GM23338 (cell line): Measurements from ENCODE around the gene PTPA. TPM values are rescaled to one million over a fixed set of nuclear protein-coding genes. Genes with fewer than 3 reads are reported as not detected.

Source experiments
- ATAC-seq: fragments of 200-7000 bp; cut with Tn5 transposase; 3 replicates; pipeline ENCODE4 v1.9.1; 2020
- DNase-seq: peaks from one replicate; pipeline ENCODE4 v3.0.0-alpha.2; 2015; ENCODE audit warnings: low spot score
- H2AFZ ChIP-seq: fragments of 200-600 bp; sonication (generic); 2 replicates; pipeline ENCODE4 v1.8.0; 2016; ENCODE audit warnings: antibody characterized with exemption, mild to moderate bottlenecking, moderate library complexity
- H3F3A ChIP-seq: fragments of 200-600 bp; sonication (generic); replicated peaks from 2 replicates; pipeline ENCODE4 v1.8.0; 2017; ENCODE audit warnings: antibody characterized with exemption, mixed run types, low read depth
- H3K27ac ChIP-seq: fragments of 200-600 bp; sonication (generic); 2 replicates; pipeline ENCODE4 v1.6.1; 2016; ENCODE audit warnings: low read depth
- H3K27me3 ChIP-seq: fragments of 200-600 bp; sonication (generic); 2 replicates; pipeline ENCODE4 v1.8.0; 2016; ENCODE audit warnings: mild to moderate bottlenecking, mixed run types, moderate library complexity; ENCODE audit not compliant: insufficient read depth
- H3K36me3 ChIP-seq: fragments of 200-600 bp; sonication (generic); 2 replicates; pipeline ENCODE4 v1.8.0; 2016; ENCODE audit warnings: mild to moderate bottlenecking; ENCODE audit not compliant: insufficient read depth
- H3K4me1 ChIP-seq: fragments of 200-600 bp; sonication (generic); 2 replicates; pipeline ENCODE4 v1.8.0; 2016; ENCODE audit warnings: mild to moderate bottlenecking, moderate library complexity; ENCODE audit not compliant: insufficient read depth
- H3K4me2 ChIP-seq: fragments of 200-600 bp; sonication (generic); 2 replicates; pipeline ENCODE4 v1.7.1; 2017; ENCODE audit warnings: mixed run types
- H3K4me3 ChIP-seq: fragments of 200-600 bp; sonication (generic); 2 replicates; pipeline ENCODE4 v1.6.1; 2016; ENCODE audit warnings: mixed run types
- H3K79me2 ChIP-seq: fragments of 200-600 bp; sonication (generic); replicated peaks from 2 replicates; pipeline ENCODE4 v1.8.0; 2017; ENCODE audit warnings: mild to moderate bottlenecking; ENCODE audit not compliant: insufficient read depth
- H3K9me2 ChIP-seq: fragments of 200-600 bp; sonication (generic); 2 replicates; pipeline ENCODE4 v1.8.0; 2017; ENCODE audit not compliant: insufficient read depth
- H4K20me1 ChIP-seq: fragments of 200-600 bp; sonication (generic); replicated peaks from 2 replicates; pipeline ENCODE4 v1.8.0; 2017; ENCODE audit warnings: mild to moderate bottlenecking; ENCODE audit not compliant: insufficient read depth
- H3K27ac Mint-ChIP-seq: 2 replicates; pipeline ENCODE4 v1.8.0; 2020; ENCODE audit warnings: inconsistent platforms, mild to moderate bottlenecking, moderate library complexity, mixed read lengths
- H3K27me3 Mint-ChIP-seq: 3 replicates; pipeline ENCODE4 v1.8.0; 2022; ENCODE audit warnings: low read depth, mild to moderate bottlenecking, moderate library complexity, mixed read lengths, inconsistent platforms; ENCODE audit not compliant: insufficient read depth, poor library complexity
- H3K36me3 Mint-ChIP-seq: 3 replicates; pipeline ENCODE4 v1.8.0; 2021; ENCODE audit warnings: low read depth, mild to moderate bottlenecking, inconsistent platforms, moderate library complexity, mixed read lengths
- H3K4me1 Mint-ChIP-seq: 3 replicates; pipeline ENCODE4 v1.8.0; 2020; ENCODE audit warnings: mild to moderate bottlenecking, inconsistent platforms, mixed read lengths
- H3K4me3 Mint-ChIP-seq: 3 replicates; pipeline ENCODE4 v1.8.0; 2021; ENCODE audit warnings: moderate library complexity, mild to moderate bottlenecking, inconsistent platforms, mixed read lengths
- H3K9me3 Mint-ChIP-seq: 3 replicates; pipeline ENCODE4 v1.8.0; 2020; ENCODE audit warnings: moderate library complexity, mild to moderate bottlenecking, inconsistent platforms, mixed read lengths
- CREB1 ChIP-seq: fragments of 250-450 bp; sonication (Bioruptor Pico); IDR thresholded peaks from 2 replicates; pipeline ENCODE4 v1.5.0; 2020; ENCODE audit warnings: low read depth, mild to moderate bottlenecking, moderate library complexity
- EZH2 ChIP-seq: fragments of 200-600 bp; sonication (generic); IDR thresholded peaks from one replicate; pipeline ENCODE4 v1.8.0; 2017; ENCODE audit warnings: antibody characterized with exemption, mild to moderate bottlenecking, low read depth; ENCODE audit not compliant: unreplicated experiment
- EZH2phosphoT487 ChIP-seq: fragments of 200-600 bp; sonication (generic); IDR thresholded peaks from one replicate; pipeline ENCODE4 v1.8.1; 2018; ENCODE audit warnings: antibody characterized with exemption; ENCODE audit not compliant: unreplicated experiment
- JUNB ChIP-seq: IDR thresholded peaks from one replicate; pipeline ENCODE4 v1.6.1; 2016; ENCODE audit warnings: antibody characterized with exemption; ENCODE audit not compliant: unreplicated experiment
- NANOG ChIP-seq: IDR thresholded peaks from 2 replicates; pipeline ENCODE4 v1.6.1; 2016; ENCODE audit warnings: antibody characterized with exemption, borderline replicate concordance
- POLR2AphosphoS5 ChIP-seq: IDR thresholded peaks from 2 replicates; pipeline ENCODE4 v1.6.1; 2016; ENCODE audit warnings: antibody characterized with exemption, low read depth
- STAT1 ChIP-seq: IDR thresholded peaks from one replicate; pipeline ENCODE4 v1.6.1; 2016; ENCODE audit warnings: antibody characterized with exemption; ENCODE audit not compliant: unreplicated experiment
- ZNF114 ChIP-seq: fragments of 250-450 bp; sonication (Bioruptor Pico); IDR thresholded peaks from 2 replicates; pipeline ENCODE4 v1.5.0; 2020; ENCODE audit warnings: mild to moderate bottlenecking, moderate library complexity
- ZNF331 ChIP-seq: fragments of 250-450 bp; sonication (Bioruptor Pico); IDR thresholded peaks from 2 replicates; pipeline ENCODE4 v1.5.0; 2020; ENCODE audit warnings: low read depth, mild to moderate bottlenecking, moderate library complexity
- polyA plus RNA-seq: library from polyadenylated mRNA; unstranded; fragments of >200 nt; fragmentation: Nextera tagmentation; extraction: Ambion mirVana; gene quantifications from 2 replicates; pipeline ENCODE4 v1.2.1, GENCODE V29; 2016
- total RNA-seq: library from RNA; depleted of rRNA; stranded (reverse); fragments of >200 nt; shearing (Covaris generic); gene quantifications from 2 replicates; pipeline ENCODE4 v1.2.3, GENCODE V29; 2014
- TF ChIP-seq, protein P1 (sequence below): IDR thresholded peaks from 2 replicates; pipeline ENCODE4 v1.6.1; 2016; ENCODE audit warnings: antibody characterized with exemption
- TF ChIP-seq, protein P2 (sequence below): IDR thresholded peaks from one replicate; pipeline ENCODE4 v1.6.1; 2018; ENCODE audit warnings: antibody characterized with exemption; ENCODE audit not compliant: unreplicated experiment
- TF ChIP-seq, protein P3 (sequence below): fragments of 250-450 bp; sonication (Bioruptor Pico); IDR thresholded peaks from 2 replicates; pipeline ENCODE4 v1.5.0; 2020; ENCODE audit warnings: mild to moderate bottlenecking, moderate library complexity
- TF ChIP-seq, protein P4 (sequence below), 2 experiments: fragments of 200-600 bp in 1 of 2; sonication (generic) in 1 of 2; conservative IDR thresholded peaks; 2 replicates each; pipeline versions ENCODE4 v1.5.1 to v1.6.1; 2016 to 2017; ENCODE audit warnings: antibody characterized with exemption in 2 of 2, low read depth in 2 of 2, mild to moderate bottlenecking in 2 of 2, moderate library complexity in 1 of 2

Gene PTPA
- total and polyA plus RNA-seq, 2 experiments from 2014 or later, result 53.9 to 122 TPM

DNA sequence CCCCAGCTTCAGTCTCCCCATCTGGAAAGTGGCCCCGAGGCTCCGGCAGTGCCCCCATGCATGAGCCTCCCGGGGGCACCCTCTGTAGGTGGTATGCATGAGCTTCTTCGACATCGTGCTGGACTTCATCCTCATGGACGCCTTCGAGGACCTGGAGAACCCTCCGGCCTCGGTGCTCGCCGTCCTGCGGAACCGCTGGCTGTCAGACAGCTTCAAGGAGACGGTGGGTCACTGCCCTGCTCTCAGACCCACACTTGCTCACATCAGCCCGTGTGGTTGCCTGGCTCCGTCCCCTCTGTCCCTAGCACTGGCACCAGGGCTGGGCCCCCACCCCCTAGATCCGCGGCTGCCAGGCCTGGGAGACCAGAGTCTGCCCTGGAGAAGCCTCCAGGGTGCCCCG is 43.1 kb upstream of the PTPA start:
- H3K27me3 ChIP-seq, result no peaks in the 10 kb centered on the region
- H3K27ac ChIP-seq, result no peak overlapping the region
- DNase-seq (no peak), ATAC-seq (no peak)
- no peak overlapping the region for H2AFZ ChIP-seq
- Mint-ChIP-seq H3K36me3 (peaks cover 40% of the 10 kb centered on the region), H3K27me3 (peaks cover 5% of the 10 kb centered on the region), H3K4me3 (no peak overlapping the region), H3K9me3 (no peaks in the 10 kb centered on the region; the same call in 2 of the 3 replicates), H3K27ac (no peak overlapping the region), H3K4me1 (peaks cover 31% of the 10 kb centered on the region)
- H3K4me1 ChIP-seq, result peaks cover 26% of the 10 kb centered on the region
- H3K36me3 ChIP-seq, result no peaks in the 10 kb centered on the region; the same call in 1 of the 2 replicates
- no peak overlapping the region for H3K4me3 ChIP-seq
- H3F3A ChIP-seq, result 0 out of 2 replicates have a peak, but pooled peaks cover 6% of the 10 kb centered on the region
- no peak overlapping the region for H3K4me2 ChIP-seq
- TF ChIP-seq, protein P1, sequence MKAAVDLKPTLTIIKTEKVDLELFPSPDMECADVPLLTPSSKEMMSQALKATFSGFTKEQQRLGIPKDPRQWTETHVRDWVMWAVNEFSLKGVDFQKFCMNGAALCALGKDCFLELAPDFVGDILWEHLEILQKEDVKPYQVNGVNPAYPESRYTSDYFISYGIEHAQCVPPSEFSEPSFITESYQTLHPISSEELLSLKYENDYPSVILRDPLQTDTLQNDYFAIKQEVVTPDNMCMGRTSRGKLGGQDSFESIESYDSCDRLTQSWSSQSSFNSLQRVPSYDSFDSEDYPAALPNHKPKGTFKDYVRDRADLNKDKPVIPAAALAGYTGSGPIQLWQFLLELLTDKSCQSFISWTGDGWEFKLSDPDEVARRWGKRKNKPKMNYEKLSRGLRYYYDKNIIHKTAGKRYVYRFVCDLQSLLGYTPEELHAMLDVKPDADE, result no peak
- no peak for TF ChIP-seq ZNF331 (CRISPR knock-in tag)
- TF ChIP-seq, protein P2, sequence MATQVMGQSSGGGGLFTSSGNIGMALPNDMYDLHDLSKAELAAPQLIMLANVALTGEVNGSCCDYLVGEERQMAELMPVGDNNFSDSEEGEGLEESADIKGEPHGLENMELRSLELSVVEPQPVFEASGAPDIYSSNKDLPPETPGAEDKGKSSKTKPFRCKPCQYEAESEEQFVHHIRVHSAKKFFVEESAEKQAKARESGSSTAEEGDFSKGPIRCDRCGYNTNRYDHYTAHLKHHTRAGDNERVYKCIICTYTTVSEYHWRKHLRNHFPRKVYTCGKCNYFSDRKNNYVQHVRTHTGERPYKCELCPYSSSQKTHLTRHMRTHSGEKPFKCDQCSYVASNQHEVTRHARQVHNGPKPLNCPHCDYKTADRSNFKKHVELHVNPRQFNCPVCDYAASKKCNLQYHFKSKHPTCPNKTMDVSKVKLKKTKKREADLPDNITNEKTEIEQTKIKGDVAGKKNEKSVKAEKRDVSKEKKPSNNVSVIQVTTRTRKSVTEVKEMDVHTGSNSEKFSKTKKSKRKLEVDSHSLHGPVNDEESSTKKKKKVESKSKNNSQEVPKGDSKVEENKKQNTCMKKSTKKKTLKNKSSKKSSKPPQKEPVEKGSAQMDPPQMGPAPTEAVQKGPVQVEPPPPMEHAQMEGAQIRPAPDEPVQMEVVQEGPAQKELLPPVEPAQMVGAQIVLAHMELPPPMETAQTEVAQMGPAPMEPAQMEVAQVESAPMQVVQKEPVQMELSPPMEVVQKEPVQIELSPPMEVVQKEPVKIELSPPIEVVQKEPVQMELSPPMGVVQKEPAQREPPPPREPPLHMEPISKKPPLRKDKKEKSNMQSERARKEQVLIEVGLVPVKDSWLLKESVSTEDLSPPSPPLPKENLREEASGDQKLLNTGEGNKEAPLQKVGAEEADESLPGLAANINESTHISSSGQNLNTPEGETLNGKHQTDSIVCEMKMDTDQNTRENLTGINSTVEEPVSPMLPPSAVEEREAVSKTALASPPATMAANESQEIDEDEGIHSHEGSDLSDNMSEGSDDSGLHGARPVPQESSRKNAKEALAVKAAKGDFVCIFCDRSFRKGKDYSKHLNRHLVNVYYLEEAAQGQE, result no peak
- no peak for TF ChIP-seq EZH2
- TF ChIP-seq, protein P3, sequence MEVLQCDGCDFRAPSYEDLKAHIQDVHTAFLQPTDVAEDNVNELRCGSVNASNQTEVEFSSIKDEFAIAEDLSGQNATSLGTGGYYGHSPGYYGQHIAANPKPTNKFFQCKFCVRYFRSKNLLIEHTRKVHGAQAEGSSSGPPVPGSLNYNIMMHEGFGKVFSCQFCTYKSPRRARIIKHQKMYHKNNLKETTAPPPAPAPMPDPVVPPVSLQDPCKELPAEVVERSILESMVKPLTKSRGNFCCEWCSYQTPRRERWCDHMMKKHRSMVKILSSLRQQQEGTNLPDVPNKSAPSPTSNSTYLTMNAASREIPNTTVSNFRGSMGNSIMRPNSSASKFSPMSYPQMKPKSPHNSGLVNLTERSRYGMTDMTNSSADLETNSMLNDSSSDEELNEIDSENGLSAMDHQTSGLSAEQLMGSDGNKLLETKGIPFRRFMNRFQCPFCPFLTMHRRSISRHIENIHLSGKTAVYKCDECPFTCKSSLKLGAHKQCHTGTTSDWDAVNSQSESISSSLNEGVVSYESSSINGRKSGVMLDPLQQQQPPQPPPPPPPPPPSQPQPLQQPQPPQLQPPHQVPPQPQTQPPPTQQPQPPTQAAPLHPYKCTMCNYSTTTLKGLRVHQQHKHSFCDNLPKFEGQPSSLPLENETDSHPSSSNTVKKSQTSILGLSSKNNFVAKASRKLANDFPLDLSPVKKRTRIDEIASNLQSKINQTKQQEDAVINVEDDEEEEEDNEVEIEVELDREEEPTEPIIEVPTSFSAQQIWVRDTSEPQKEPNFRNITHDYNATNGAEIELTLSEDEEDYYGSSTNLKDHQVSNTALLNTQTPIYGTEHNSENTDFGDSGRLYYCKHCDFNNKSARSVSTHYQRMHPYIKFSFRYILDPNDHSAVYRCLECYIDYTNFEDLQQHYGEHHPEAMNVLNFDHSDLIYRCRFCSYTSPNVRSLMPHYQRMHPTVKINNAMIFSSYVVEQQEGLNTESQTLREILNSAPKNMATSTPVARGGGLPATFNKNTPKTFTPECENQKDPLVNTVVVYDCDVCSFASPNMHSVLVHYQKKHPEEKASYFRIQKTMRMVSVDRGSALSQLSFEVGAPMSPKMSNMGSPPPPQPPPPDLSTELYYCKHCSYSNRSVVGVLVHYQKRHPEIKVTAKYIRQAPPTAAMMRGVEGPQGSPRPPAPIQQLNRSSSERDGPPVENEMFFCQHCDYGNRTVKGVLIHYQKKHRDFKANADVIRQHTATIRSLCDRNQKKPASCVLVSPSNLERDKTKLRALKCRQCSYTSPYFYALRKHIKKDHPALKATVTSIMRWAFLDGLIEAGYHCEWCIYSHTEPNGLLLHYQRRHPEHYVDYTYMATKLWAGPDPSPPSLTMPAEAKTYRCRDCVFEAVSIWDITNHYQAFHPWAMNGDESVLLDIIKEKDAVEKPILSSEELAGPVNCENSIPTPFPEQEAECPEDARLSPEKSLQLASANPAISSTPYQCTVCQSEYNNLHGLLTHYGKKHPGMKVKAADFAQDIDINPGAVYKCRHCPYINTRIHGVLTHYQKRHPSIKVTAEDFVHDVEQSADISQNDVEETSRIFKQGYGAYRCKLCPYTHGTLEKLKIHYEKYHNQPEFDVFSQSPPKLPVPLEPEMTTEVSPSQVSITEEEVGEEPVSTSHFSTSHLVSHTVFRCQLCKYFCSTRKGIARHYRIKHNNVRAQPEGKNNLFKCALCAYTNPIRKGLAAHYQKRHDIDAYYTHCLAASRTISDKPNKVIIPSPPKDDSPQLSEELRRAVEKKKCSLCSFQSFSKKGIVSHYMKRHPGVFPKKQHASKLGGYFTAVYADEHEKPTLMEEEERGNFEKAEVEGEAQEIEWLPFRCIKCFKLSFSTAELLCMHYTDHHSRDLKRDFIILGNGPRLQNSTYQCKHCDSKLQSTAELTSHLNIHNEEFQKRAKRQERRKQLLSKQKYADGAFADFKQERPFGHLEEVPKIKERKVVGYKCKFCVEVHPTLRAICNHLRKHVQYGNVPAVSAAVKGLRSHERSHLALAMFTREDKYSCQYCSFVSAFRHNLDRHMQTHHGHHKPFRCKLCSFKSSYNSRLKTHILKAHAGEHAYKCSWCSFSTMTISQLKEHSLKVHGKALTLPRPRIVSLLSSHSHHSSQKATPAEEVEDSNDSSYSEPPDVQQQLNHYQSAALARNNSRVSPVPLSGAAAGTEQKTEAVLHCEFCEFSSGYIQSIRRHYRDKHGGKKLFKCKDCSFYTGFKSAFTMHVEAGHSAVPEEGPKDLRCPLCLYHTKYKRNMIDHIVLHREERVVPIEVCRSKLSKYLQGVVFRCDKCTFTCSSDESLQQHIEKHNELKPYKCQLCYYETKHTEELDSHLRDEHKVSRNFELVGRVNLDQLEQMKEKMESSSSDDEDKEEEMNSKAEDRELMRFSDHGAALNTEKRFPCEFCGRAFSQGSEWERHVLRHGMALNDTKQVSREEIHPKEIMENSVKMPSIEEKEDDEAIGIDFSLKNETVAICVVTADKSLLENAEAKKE (CRISPR knock-in tag), result no peak
- TF ChIP-seq ZNF114 (CRISPR knock-in tag), result no peak
- no peak for TF ChIP-seq STAT1
- TF ChIP-seq, protein P4, sequence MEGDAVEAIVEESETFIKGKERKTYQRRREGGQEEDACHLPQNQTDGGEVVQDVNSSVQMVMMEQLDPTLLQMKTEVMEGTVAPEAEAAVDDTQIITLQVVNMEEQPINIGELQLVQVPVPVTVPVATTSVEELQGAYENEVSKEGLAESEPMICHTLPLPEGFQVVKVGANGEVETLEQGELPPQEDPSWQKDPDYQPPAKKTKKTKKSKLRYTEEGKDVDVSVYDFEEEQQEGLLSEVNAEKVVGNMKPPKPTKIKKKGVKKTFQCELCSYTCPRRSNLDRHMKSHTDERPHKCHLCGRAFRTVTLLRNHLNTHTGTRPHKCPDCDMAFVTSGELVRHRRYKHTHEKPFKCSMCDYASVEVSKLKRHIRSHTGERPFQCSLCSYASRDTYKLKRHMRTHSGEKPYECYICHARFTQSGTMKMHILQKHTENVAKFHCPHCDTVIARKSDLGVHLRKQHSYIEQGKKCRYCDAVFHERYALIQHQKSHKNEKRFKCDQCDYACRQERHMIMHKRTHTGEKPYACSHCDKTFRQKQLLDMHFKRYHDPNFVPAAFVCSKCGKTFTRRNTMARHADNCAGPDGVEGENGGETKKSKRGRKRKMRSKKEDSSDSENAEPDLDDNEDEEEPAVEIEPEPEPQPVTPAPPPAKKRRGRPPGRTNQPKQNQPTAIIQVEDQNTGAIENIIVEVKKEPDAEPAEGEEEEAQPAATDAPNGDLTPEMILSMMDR (conservative IDR thresholded peaks at IDR 0.05; ENCODE audit: low read depth in 2 of 2), result no peak
- TF ChIP-seq NANOG, result no peak
- TF ChIP-seq CREB1 (CRISPR knock-in tag), result no peak
- TF ChIP-seq EZH2phosphoT487, result no peak
- no peak for TF ChIP-seq POLR2AphosphoS5
- no peak for TF ChIP-seq JUNB
- H3K9me2 ChIP-seq, result no peaks in the 10 kb centered on the region
- H4K20me1 ChIP-seq, result no peaks in the 10 kb centered on the region
- H3K79me2 ChIP-seq, result no peaks in the 10 kb centered on the region
